Measurements from ENCODE around the gene SH2B3.

DNA sequence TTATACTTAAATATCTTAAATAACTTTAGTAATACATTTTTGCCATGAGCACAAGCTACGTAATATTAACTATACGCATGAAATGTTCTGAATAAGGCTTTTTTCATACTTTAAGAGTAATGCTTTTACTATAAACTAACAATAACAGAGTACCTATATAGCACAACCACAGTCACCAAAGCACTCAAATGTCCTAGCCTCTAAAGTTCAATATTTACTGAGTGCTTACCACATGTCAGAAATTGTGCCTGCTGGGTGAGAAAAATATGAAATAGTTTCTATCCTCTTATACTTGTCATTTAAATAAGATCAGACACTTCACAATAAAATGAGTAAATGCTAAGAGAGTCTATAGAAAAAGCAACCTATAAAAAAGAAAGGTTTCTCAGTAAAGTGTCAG is 83.1 kb downstream of the SH2B3 start:
- TF ChIP-seq, protein P1, sequence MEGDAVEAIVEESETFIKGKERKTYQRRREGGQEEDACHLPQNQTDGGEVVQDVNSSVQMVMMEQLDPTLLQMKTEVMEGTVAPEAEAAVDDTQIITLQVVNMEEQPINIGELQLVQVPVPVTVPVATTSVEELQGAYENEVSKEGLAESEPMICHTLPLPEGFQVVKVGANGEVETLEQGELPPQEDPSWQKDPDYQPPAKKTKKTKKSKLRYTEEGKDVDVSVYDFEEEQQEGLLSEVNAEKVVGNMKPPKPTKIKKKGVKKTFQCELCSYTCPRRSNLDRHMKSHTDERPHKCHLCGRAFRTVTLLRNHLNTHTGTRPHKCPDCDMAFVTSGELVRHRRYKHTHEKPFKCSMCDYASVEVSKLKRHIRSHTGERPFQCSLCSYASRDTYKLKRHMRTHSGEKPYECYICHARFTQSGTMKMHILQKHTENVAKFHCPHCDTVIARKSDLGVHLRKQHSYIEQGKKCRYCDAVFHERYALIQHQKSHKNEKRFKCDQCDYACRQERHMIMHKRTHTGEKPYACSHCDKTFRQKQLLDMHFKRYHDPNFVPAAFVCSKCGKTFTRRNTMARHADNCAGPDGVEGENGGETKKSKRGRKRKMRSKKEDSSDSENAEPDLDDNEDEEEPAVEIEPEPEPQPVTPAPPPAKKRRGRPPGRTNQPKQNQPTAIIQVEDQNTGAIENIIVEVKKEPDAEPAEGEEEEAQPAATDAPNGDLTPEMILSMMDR (IDR thresholded peaks at IDR 0.05; ENCODE audit: low read length), result no peak
- TF ChIP-seq EZH2 (optimal IDR thresholded peaks at IDR 0.05; ENCODE audit: low read depth, low read length), result no peak
- TF ChIP-seq EZH2phosphoT487 (IDR thresholded peaks at IDR 0.05; ENCODE audit: low read length), result no peak
